Coronary artery (tissue), 2 donors: ENCODE data around the gene POLR2F.
"Not testable (repeated sequence)": the region's sequence is repeated elsewhere in the genome, so short reads cannot be mapped to it uniquely, and the experiment has no call there.

ENCODE experiments used
- DNase-seq: peaks from one replicate; pipeline ENCODE4 v3.0.0-alpha.2; 2017; ENCODE audit warnings: low spot score
- H3K27ac ChIP-seq, 2 donors: fragments of 200-600 bp; sonication (generic); one replicate each; pipeline ENCODE4 v1.5.1; 2016 to 2019
- H3K4me3 ChIP-seq: fragments of 200-600 bp; sonication (generic); 2 replicates; pipeline ENCODE4 v1.5.1; 2016; ENCODE audit warnings: mild to moderate bottlenecking, moderate library complexity
- TF ChIP-seq, protein P1 (sequence below): fragments of 200-600 bp; sonication (generic); IDR thresholded peaks from one replicate; pipeline ENCODE4 v1.5.1; 2019; ENCODE audit warnings: antibody characterized with exemption

The POLR2F gene

DNA sequence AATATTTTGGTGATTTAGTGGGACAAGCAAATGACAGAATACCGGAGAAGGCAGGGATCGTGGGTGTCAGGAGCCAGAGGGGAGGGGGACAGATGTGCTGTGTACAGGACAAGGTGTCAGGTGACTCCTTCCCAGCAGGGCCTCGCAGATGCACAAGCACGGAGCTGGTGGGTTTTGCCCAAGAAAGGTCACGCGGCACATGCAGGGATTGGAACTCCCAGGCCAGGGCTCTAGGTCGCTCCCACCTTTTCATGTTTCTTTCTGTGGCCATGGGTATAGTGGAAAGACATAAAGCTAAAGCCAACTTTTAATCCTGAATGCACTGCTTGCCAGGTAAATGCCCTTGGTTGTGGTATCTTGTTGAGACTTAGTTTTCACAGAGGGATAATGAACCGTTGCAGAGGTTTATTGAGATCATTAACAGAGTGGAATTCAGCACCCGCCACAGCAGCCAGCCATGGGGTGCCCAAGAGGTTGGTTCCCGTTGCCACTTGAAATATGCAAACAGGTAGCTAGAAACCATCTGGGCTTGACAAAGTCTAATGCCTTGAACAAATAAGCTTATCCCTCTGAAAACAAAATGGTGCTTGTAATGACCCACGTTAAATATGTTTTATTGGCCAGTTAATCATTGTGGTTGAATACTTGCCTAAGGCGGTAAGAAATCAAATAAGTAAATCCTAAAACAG lies 10.2 kb upstream of the POLR2F start:
- Histone ChIP-seq H3K27ac (no peak overlapping the region), H3K4me3 (no peak overlapping the region)
- DNase-seq: no peak
- TF ChIP-seq, protein P1, sequence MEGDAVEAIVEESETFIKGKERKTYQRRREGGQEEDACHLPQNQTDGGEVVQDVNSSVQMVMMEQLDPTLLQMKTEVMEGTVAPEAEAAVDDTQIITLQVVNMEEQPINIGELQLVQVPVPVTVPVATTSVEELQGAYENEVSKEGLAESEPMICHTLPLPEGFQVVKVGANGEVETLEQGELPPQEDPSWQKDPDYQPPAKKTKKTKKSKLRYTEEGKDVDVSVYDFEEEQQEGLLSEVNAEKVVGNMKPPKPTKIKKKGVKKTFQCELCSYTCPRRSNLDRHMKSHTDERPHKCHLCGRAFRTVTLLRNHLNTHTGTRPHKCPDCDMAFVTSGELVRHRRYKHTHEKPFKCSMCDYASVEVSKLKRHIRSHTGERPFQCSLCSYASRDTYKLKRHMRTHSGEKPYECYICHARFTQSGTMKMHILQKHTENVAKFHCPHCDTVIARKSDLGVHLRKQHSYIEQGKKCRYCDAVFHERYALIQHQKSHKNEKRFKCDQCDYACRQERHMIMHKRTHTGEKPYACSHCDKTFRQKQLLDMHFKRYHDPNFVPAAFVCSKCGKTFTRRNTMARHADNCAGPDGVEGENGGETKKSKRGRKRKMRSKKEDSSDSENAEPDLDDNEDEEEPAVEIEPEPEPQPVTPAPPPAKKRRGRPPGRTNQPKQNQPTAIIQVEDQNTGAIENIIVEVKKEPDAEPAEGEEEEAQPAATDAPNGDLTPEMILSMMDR: no peak

DNA sequence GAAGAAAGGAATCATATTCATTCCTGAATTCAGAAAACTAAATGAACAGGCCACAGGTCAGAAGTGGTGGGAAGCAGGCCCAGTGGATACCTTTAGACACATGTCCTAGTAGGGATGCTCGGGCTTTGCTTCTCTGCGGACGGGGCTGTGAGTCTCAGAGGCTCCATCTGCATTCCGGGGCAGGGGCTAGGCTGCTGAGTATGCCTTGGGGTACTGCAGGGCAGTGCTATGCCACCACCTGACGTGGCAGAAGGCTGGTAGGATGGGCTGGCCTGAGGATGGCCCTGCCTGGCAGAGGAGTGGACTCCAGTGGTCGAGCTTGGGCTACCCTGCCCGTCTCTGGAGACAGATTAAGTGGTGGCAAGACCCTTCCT lies 9.7 kb upstream of the POLR2F start:
- TF ChIP-seq, protein P1: no peak
- H3K4me3 ChIP-seq: no peak overlapping the region
- H3K27ac ChIP-seq: no peak overlapping the region
- DNase-seq: no peak

DNA sequence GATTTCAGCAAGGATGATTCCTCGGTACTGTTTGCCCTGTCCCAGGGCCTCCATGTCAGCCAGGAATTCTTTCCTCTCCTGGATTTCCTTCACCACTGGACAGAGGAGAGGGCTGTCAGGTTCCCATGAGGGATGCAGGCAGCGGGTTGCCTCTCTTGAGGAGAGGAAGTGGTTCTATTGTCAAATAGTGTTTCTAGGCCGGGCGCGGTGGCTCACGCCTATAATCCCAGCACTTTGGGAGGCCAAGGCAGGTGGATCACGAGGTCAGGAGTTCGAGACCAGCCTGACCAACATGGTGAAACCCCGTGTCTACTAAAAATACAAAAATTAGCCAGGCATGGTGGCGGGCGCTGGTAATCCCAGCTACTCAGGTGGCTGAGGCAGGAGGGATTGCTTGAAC lies 9.1 kb upstream of the POLR2F start:
- not testable (repeated sequence) for H3K27ac ChIP-seq, DNase-seq, H3K4me3 ChIP-seq

DNA sequence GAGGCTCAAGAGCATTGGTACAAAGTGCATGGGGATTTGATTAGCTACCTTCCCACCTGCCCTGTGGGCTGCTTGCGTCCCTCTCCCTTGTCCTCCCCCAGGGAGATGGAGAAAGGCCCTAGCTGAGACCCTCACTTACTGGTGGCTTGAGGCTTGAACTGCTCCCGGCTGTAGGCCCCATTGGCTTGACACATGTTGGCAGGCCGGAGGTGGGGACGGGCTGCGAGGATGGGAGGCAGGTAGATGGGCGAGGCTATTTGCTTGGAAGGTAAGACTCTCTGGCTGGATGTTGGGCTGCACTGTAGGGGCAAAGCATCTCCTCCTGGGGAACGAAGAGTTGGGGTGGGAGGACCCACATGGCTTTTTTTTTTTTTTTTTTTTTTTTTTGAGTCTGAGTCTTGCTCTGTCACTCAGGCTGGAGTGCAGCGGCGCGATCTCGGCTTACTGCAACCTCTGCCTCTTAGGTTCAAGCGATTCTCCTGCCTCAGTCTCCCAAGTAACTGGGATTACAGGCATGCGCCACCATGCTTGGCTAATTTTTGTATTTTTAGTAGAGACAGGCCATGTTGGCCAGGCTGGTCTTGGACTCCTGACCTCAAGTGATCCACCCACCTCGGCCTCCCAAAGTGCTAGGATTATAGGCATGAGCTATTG lies 6.2 kb upstream of the POLR2F start:
- not testable (repeated sequence) for H3K27ac ChIP-seq, H3K4me3 ChIP-seq

DNA sequence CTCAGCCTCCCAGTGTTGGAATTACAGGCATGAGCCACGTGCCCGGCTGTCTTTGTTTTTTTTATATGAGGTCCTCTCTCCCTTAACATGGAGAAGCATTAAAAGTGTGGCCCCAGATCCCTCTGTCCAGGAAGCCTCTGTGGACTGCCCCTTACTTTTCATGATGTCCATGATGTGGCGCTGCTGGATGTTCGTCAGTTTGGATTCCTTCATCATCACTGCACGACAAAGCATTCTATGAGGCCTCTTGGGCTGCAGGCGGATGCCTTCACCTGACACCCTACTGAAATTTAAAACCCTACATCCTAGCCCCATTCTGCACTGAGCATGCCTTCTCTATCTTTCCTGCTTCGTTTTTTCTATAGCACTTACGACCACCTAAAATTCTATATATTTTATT lies 2.2 kb upstream of the POLR2F start:
- DNase-seq: no peak
- TF ChIP-seq, protein P1: no peak
- H3K27ac ChIP-seq: no peak overlapping the region
- no peak overlapping the region for H3K4me3 ChIP-seq

More for the DNA sequence above, 6.2 kb upstream of the POLR2F start:
- not testable (repeated sequence) for DNase-seq

DNA sequence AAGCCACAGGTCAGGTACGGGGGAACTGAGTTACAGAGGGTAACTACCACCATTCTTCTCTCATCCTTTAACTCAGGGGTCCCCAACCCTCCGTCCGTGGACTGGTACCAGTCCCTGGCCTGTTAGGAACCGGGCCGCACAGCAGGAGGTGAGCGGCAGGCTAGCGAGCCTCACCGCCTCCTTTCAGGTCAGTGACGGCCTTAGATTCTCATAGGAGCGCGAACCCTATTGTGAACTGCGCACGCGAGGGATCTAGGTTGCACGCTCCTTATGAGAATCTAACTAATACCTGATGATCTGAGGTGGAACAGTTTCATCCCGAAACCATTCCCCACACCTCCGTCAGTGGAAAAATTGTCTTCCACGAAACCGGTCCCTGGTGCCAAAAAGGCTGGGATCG lies 870 bp upstream of the POLR2F start:
- DNase-seq, H3K27ac ChIP-seq: not testable (repeated sequence)
- H3K4me3 ChIP-seq: peak overlapping the region; percentile 91

DNA sequence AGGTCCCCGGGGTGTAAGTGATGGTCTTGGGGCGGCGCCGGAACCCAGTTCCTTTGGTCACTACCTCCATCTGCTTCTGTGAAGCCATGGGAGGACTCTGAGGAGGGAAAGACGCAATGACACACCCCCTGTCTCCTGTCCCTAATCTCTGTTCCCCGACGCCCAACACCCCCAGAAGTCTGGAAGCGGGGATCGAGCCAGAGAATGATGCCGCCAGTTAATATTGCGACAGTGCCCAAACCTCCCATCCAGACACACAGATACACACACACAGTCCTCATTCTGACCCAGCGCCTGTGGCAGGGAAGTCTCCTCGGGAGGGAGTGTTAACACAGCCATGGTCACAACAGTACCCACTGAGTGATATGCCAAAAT lies 450 bp upstream of the POLR2F start:
- Histone ChIP-seq H3K27ac (peak overlapping the region in 1 of 2 donors; percentile 84), H3K4me3 (peak overlapping the region; percentile 91)
- DNase-seq: no peak
- TF ChIP-seq, protein P1: no peak

DNA sequence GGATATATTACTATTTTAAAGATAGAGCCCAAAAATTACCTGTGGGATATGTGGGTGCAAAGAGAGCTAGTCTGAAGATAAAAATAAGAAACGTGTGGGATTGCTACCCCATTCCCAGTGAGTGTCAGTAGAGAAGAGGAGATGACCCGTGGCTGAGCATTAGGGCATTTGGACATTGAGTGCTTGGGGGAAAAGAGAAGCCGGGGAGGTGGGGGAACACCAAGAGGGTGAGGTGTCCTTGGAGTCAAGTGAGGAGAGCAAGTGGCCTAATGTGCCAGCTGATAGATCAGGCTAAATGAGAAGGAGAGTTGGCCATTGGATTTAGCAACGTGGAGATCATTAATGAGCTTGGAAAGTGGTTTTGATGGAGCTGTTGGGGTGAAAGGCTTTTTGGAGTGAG lies 1.2 kb downstream of the POLR2F start:
- no peak overlapping the region for H3K27ac ChIP-seq
- H3K4me3 ChIP-seq: peak overlapping the region; percentile 91
- DNase-seq: no peak
- TF ChIP-seq, protein P1: no peak

DNA sequence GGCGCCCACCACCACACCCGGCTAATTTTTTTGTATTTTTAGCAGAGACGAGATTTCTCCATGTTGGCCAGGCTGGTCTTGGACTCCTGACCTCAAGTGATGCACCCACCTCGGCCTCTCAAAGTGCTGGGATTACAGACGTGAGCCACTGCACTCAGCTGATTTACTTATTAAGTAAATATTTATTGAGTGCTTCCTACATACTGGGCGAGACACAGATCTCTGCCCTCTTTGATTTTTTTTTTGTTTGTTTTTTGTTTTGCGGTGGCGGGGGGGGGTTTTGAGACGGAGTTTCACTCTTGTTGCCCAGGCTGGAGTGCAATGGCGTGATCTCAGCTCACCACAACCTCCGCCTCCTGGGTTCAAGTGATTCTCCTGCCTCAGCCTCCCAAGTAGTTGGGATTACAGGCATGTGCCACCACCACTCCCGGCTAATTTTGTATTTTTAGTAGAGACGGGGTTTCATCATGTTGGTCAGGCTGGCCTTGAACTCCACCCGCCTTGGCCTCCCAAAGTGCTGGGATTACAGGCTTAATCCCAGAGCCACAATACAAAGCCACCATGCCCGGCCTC lies 2.4 kb downstream of the POLR2F start:
- DNase-seq, H3K4me3 ChIP-seq, H3K27ac ChIP-seq: not testable (repeated sequence)
